NK-92 (cell line): Measurements from ENCODE around the gene CCNG2.
"Not testable (repeated sequence)": the region's sequence is repeated elsewhere in the genome, so short reads cannot be mapped to it uniquely, and the experiment has no call there.

Experiments
- DNase-seq: peaks from one replicate; lab custom pipeline; 2025; ENCODE audit not compliant: unreplicated experiment; lab: John Stamatoyannopoulos, UW

CCNG2 gene

GRCh38 chr4:77156912-77157858 lies at the start of gene CCNG2:
TSS of gene CCNG2 (plus strand) at chr4:77157207. CDS start at chr4:77158533, 1,326 bp downstream.
- DNase-seq: peak; percentile 36

- DNase-seq: no peak
These were observed 46.3 kb upstream of the CCNG2 start for GRCh38 chr4:77110730-77111129.

GRCh38 chr4:77113069-77113468 lies 43.9 kb upstream of the CCNG2 start:
- DNase-seq: no peak

DNA sequence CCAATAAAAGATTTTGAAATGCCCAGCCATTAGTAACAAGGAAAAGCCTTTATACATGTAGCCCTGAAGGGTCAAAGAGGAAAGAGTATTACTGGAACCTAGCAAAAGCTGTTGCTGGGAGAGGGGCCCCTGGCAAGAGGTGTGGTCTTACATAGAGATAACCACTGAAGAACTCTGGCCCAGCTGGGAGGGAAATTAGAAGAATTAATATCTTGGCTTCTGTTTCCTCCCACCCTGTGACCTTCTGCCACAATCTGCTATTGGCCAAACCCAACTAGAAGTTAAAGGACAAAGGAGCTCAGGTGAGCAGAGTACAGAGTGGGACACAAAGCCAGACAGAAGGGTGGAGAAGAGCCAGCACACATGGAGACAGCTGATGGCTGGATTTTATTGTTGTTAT lies 39.3 kb upstream of the CCNG2 start:
- DNase-seq: no peak

- no peak for DNase-seq
These were observed 36.0 kb upstream of the CCNG2 start for GRCh38 chr4:77120886-77121508.

DNA sequence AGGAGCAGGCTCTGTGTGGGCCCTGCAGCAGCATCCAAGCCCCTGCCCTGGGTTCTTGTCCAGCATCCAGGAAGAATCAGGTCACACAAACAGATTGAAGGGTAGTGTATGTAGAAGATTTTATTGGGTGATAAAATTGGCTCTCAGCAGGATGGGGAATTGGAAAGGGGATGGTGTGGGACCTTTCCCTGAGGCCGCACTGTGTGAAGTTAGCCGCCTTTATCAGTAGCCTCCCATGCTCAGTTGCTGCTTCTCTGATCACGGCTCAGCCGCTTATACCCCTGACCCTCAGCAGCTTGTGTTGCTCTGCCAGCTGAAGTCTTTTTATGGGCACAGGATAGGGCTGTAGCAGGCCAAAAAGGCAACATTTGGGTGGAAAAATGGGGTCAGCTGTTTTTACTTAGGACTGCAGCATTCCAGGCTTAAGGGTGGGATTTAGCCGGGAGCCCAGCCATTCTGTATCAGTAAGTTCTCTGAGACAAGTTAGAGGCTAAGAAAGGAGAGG lies 35.2 kb upstream of the CCNG2 start:
- DNase-seq: no peak

DNA sequence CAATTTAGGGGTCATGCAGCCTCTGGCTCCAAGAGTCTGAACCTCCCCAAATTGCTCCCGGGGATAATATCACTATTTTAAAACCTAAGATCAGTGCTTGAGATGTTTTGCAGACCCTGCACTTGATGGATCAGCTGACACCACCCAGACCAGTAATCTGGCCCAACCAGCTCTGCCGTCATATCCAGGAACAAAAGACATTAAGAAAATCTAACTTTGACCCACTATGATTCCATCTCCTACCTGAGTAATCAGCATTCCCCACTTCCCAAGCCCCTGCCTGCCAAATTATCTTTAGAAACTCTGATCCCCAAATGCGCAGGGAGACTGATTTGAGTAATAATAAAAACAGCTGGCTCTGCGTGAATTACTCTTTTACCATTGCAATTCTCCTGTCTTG lies 34.4 kb upstream of the CCNG2 start:
- no peak for DNase-seq

DNA sequence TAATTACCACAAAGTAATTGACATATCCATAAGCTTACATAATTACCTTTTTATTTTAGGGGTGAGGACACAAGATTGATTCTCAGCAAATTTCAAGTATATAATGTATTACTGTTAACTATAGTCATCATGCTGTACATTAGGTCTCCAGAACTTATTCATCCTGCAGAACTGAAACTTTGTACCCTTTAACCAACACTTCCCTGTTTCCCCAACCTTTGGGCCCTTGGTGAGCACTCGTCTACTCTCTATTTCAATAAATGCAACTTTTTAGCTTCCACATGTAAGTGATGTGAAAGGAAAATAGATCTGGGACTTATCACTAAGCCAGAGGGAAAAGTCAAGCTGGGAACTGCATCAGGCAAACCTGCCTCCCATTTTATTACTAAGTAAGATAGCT lies 33.6 kb upstream of the CCNG2 start:
- no peak for DNase-seq

DNA sequence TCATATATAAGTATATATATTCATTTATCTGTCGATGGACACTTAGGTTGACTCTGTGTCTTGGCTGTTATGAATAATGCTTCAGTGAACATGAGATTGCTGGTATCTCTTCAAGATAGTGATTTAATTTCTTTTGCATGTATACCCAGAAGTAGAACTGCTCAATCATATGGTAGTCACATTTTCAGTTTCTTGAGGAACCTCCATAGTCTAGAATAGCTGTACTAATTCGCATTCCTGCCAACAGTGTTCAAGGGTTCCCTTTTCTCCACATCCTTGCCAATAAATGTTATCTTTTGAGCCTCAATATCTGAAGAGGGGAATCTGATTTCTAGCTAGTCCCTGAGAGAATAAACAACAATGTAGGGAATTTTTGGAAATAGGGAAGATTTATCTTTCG lies 32.4 kb upstream of the CCNG2 start:
- DNase-seq: no peak

DNA sequence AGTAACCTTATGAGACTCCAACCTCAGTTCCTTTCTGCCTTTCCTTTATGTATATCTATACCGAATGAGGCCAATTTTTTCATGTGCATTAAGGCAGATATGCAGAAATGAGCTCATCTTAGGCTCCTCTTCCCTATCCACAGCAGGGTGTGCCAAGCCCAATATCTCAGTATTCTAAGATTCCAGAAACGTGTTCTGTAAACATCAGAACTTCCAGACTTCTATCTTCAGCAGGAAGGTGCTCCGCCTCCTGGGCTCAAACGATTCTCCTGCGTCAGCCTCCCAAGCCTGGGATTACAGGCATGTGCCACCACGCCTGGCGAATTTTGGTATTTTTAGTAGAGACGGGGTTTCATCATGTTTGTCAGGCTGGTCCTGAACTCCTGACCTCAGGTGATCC lies 31.0 kb upstream of the CCNG2 start:
- DNase-seq: no peak

GRCh38 chr4:77126809-77127208 lies 30.2 kb upstream of the CCNG2 start:
- DNase-seq: no peak

GRCh38 chr4:77127215-77127614 lies 29.8 kb upstream of the CCNG2 start:
- no peak for DNase-seq

DNA sequence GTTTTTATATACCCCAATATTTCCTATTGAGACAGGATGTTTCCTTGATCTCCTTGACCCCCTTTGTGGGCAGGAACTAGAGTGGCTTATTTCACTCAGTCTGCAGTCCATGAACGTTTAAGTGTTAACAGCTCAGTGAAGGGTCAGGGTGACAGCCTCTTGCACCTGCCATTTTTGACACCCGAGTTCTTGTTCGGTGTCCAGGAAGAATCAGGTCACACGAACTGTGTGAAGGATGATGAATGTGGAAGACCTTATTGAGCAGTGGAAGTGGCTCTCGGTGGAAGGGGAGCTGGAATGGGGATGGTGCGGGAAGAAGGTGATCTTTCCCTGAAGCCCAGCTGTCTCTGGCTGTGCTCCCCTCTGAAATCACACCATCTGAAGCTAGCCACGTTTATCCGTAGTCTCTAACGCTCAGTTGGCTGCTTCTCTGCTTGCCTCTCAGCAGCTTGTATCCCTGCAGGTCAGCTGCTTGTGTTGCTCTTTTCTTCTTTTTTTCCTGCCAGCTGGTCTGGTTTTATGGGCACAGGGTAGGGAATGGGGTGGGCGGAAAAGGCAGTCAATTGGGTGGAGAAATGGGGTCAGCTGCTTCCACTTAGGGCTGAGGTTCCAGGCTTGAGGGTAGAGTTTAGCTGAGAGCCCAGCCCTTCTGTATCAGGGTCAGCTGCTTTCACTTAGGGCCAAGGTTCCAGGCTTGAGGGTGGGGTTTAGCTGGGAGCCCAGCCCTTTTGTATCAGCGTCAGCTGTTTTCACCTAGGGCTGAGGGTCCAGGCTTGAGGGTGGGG lies 29.0 kb upstream of the CCNG2 start:
- no peak for DNase-seq

GRCh38 chr4:77132652-77133312 lies 24.2 kb upstream of the CCNG2 start:
- no peak for DNase-seq

DNA sequence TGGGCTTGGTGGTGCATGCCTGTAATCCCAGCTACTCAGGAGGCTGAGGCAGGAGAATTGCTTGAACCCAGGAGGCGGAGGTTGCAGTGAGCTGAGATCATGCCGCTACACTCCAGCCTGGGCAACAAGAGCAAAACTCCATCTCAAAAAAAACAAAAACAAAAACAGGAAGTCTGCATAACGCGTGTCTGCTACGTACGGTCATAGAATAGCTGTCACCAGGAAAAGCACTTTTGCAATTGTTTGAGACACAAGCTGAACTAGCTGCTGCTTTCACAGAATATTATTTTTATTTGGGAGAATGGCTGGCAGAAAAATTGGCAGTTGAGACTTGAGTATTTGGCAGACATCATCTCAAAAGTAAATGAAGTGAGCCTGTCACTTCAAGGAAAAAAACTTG lies 19.6 kb upstream of the CCNG2 start:
- DNase-seq: not testable (repeated sequence)

DNA sequence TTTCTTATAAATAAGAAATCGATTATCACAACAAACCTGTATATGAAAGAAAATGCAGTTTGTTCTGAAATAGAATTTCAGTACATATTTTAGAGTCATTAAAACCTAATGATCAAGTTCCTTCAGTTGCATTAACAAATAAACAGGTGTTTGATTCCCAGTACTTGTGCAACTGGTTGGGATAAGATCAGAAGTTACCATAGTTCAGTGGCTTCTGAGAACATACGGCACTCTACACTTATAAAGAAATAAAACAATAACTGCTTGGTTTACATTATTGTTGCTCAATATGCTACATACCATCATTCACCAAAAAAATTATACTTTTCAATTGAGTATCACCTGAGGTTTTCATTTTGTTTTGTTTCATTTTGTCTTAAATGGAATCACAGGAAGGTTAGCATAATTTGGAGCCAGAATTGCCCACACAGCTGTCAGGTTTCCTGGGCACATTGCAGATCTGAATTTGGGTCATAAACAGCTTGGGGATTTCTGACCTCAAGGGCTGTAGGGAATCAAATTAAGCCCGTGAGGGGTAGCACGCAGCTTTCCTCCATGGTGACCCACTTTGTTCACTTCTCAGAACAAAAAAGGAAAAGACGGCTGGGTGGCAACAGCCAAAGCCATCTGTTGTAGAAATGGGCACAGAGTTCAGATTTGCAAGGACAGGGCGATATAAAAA lies 14.9 kb upstream of the CCNG2 start:
- DNase-seq: no peak

DNA sequence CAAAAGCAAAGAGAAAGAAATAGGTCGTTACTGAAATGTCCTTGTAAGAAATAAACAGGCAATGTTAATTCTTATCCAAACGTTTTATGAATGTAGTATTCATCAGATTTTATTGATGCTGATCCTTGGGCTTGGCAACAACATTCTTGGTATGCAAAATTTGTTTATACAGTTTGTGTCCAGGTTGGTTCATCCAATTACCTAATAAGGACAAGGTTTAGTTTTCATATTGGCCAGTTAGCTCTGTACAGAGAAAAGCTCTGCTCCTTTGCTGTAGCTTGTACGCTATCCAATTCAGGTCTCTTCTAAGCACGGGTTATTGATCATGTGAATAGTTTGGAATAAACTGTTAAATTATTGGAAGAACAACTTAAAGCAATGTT lies 14.4 kb upstream of the CCNG2 start:
- no peak for DNase-seq

- DNase-seq: no peak
These were observed 13.9 kb upstream of the CCNG2 start for GRCh38 chr4:77143091-77143490.

DNA sequence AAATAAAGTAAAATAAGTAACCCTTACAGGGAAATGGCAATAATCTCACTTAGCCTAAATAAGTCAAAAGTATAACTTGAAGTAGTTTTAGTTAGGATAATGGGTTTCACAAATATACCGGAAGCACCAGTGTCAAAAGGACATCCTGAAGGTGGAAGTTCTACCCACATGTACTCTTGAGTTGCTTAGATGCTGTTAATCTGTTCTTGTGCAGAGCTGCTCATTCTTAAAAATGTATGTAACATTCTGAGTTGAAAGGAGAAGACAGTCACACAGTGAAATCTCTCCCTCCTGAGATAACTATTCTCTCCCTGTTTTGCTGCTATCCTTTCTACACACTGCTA lies 11.2 kb upstream of the CCNG2 start:
- no peak for DNase-seq
